Keratinocyte (primary cell): Measurements from ENCODE around the gene TMEM260.

ENCODE experiments used
- CTCF ChIP-seq, 3 experiments: IDR thresholded peaks in 1 of 3; conservative IDR thresholded peaks in 1 of 3; optimal IDR thresholded peaks in 1 of 3; 2 replicates in 2 of 3; 3 replicates in 1 of 3; pipeline versions ENCODE3 to v1.5.1; 2011; ENCODE audit warnings: low read length in 3 of 3, mild to moderate bottlenecking in 3 of 3, moderate library complexity in 2 of 3, control low read depth in 1 of 3, inconsistent platforms in 1 of 3; ENCODE audit not compliant: insufficient read depth in 2 of 3; ENCODE audit errors: extremely low read depth in 1 of 3
- EZH2 ChIP-seq: IDR thresholded peaks from one replicate; pipeline ENCODE4 v1.6.1; 2012; ENCODE audit warnings: inconsistent platforms, mild to moderate bottlenecking, low read length, moderate library complexity

DNA sequence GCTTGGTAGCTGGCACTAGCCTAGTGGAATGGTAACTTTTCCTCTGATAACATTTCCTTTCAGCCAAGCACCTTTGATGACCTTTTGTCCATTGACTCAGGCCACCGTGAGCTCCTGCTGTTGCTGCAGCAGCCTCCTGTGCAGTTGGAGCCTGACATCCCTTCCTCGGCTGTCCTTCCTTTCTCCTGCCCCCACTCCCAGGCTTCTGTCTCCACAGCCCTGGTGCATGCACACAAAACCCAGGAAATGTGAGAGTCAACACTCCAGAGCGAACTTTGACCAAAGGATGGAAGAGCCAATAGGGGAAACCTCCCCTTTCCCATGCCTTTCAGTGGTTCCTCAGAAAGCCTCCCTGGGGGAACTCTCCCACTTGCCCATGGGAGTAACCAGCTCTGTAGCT, 115.0 kb downstream of the TMEM260 start:
- no peak for TF ChIP-seq CTCF (optimal IDR thresholded peaks at IDR 0.05 in 1 of 3, IDR thresholded peaks at IDR 0.05 in 1 of 3, conservative IDR thresholded peaks at IDR 0.05 in 1 of 3; ENCODE audit: extremely low read depth in 1 of 3, insufficient read depth in 2 of 3, low read length in 3 of 3)
- no peak for TF ChIP-seq EZH2
